HG03342 (cell line): Measurements from ENCODE around the gene ESYT2.

ENCODE experiments used
- ATAC-seq: cut with Tn5 transposase; IDR thresholded peaks from one replicate; pipeline ENCODE4 v1.9.1; 2021; ENCODE audit warnings: mild to moderate bottlenecking, moderate library complexity; ENCODE audit not compliant: unreplicated experiment

Gene ESYT2

GRCh38 chr7:158805937-158806336 lies 23.4 kb downstream of the ESYT2 start:
- no peak for ATAC-seq

- no peak for ATAC-seq
These were observed 23.9 kb downstream of the ESYT2 start for GRCh38 chr7:158805414-158805813.

- no peak for ATAC-seq
These were observed 25.0 kb downstream of the ESYT2 start for GRCh38 chr7:158804335-158804734.

- no peak for ATAC-seq
These were observed 25.8 kb downstream of the ESYT2 start for GRCh38 chr7:158803367-158803969.

- ATAC-seq, result no peak
These were observed 26.6 kb downstream of the ESYT2 start for GRCh38 chr7:158802535-158803366.

- no peak for ATAC-seq
These were observed 30.6 kb downstream of the ESYT2 start for GRCh38 chr7:158798741-158799140.

- no peak for ATAC-seq
These were observed 32.6 kb downstream of the ESYT2 start for GRCh38 chr7:158796667-158797066.

GRCh38 chr7:158795272-158795671 lies 34.0 kb downstream of the ESYT2 start:
- no peak for ATAC-seq

- ATAC-seq, result no peak
These were observed 38.2 kb downstream of the ESYT2 start for GRCh38 chr7:158791107-158791506.

- ATAC-seq, result no peak
These were observed 39.5 kb downstream of the ESYT2 start for GRCh38 chr7:158789842-158790241.

- no peak for ATAC-seq
These were observed 42.4 kb downstream of the ESYT2 start for GRCh38 chr7:158786898-158787297.

GRCh38 chr7:158784270-158784669 lies 45.0 kb downstream of the ESYT2 start:
- no peak for ATAC-seq

- ATAC-seq, result no peak
These were observed 45.7 kb downstream of the ESYT2 start for GRCh38 chr7:158783595-158783994.

- no peak for ATAC-seq
These were observed 46.4 kb downstream of the ESYT2 start for GRCh38 chr7:158782761-158783401.

- no peak for ATAC-seq
These were observed 47.2 kb downstream of the ESYT2 start for GRCh38 chr7:158781974-158782664.

- no peak for ATAC-seq
These were observed 47.9 kb downstream of the ESYT2 start for GRCh38 chr7:158781217-158781973.

- ATAC-seq, result no peak
These were observed 50.0 kb downstream of the ESYT2 start for GRCh38 chr7:158779061-158780000.

GRCh38 chr7:158778471-158778870 lies 50.8 kb downstream of the ESYT2 start:
- ATAC-seq, result no peak

GRCh38 chr7:158777793-158778192 lies 51.5 kb downstream of the ESYT2 start:
- ATAC-seq, result no peak

GRCh38 chr7:158776474-158776873 lies 52.8 kb downstream of the ESYT2 start:
- ATAC-seq, result no peak
